PC-9 (cell line): ENCODE measurements around the gene SAFB2. TPM values are rescaled to one million over a fixed set of nuclear protein-coding genes. Genes with fewer than 3 reads are reported as not detected.

Source experiments
- BruUV-seq: library from RNA; stranded (reverse); fragments of 400-500 nt; replicated peaks from 2 replicates; lab custom pipeline; 2021; lab: Mats Ljungman, UMichigan
- CTCF ChIA-PET: fragments of 300-600 bp; sonication (Branson Sonifier 250); formaldehyde crosslinking; loops from one replicate; lab custom pipeline; 2022; ENCODE audit warnings: antibody characterized with exemption; lab: Charles Lee
- POLR2A ChIA-PET: fragments of 300-600 bp; sonication (Branson Sonifier 250); formaldehyde crosslinking; loops from one replicate; lab custom pipeline; 2022; ENCODE audit warnings: antibody characterized with exemption; ENCODE audit not compliant: unreplicated experiment; lab: Charles Lee
- DNase-seq, 2 experiments: peaks; one replicate each; pipeline versions ENCODE4 v3.0.0 to v3.0.0-alpha.2; 2015 to 2022; ENCODE audit warnings: mixed read lengths in 1 of 2
- H2AFZ ChIP-seq: fragments of 200-600 bp; sonication (generic); 2 replicates; pipeline ENCODE4 v1.8.1; 2017; ENCODE audit warnings: antibody characterized with exemption
- H3F3A ChIP-seq: fragments of 200-600 bp; sonication (generic); 2 replicates; pipeline ENCODE4 v1.8.1; 2017; ENCODE audit warnings: antibody characterized with exemption, mild to moderate bottlenecking, low read depth; ENCODE audit not compliant: insufficient read depth
- H3K27ac ChIP-seq: fragments of 200-600 bp; sonication (generic); 2 replicates; pipeline ENCODE4 v1.6.1; 2016; ENCODE audit warnings: mixed run types
- H3K27me3 ChIP-seq: fragments of 200-600 bp; sonication (generic); 2 replicates; pipeline ENCODE4 v1.6.1; 2016; ENCODE audit warnings: low read depth, mixed run types; ENCODE audit not compliant: insufficient read depth
- H3K36me3 ChIP-seq: fragments of 200-600 bp; sonication (generic); 2 replicates; pipeline ENCODE4 v1.6.1; 2016; ENCODE audit warnings: low read depth, mixed run types
- H3K4me1 ChIP-seq: fragments of 200-600 bp; sonication (generic); replicated peaks from 2 replicates; pipeline ENCODE4 v1.6.1; 2016; ENCODE audit warnings: mixed run types; ENCODE audit not compliant: insufficient read depth
- H3K4me2 ChIP-seq: fragments of 200-600 bp; sonication (generic); 2 replicates; pipeline ENCODE4 v1.6.1; 2017; ENCODE audit warnings: mixed run types
- H3K4me3 ChIP-seq: fragments of 200-600 bp; sonication (generic); 2 replicates; pipeline ENCODE4 v1.6.1; 2016; ENCODE audit warnings: mixed run types
- H3K79me2 ChIP-seq: fragments of 200-600 bp; sonication (generic); 2 replicates; pipeline ENCODE4 v1.6.1; 2017; ENCODE audit warnings: low read depth, mixed run types
- H3K9me2 ChIP-seq: fragments of 200-600 bp; sonication (generic); 2 replicates; pipeline ENCODE4 v1.8.1; 2017; ENCODE audit warnings: mild to moderate bottlenecking; ENCODE audit not compliant: insufficient read depth
- H3K9me3 ChIP-seq: fragments of 200-600 bp; sonication (generic); 2 replicates; pipeline ENCODE4 v1.8.1; 2016; ENCODE audit warnings: low read depth; ENCODE audit not compliant: insufficient read depth
- H4K20me1 ChIP-seq: fragments of 200-600 bp; sonication (generic); 2 replicates; pipeline ENCODE4 v1.8.1; 2017; ENCODE audit not compliant: insufficient read depth
- EZH2 ChIP-seq: fragments of 200-600 bp; sonication (generic); IDR thresholded peaks from 2 replicates; pipeline ENCODE4 v1.8.0; 2017; ENCODE audit warnings: antibody characterized with exemption, low read depth
- intact Hi-C: fragments of 100-400 bp; cut with micrococcal nuclease; formaldehyde crosslinking; loops from one replicate; pipeline ENCODE4 v1.10.0; 2022; ENCODE audit not compliant: unreplicated experiment
- total RNA-seq: library from RNA; stranded (reverse); gene quantifications from 2 replicates; pipeline ENCODE4 v1.2.3, GENCODE V29; 2021
- TF ChIP-seq, protein P1 (sequence below): fragments of 200-600 bp; sonication (generic); conservative IDR thresholded peaks from 2 replicates; pipeline ENCODE4 v1.6.1; 2017; ENCODE audit warnings: mixed run types, antibody characterized with exemption, mild to moderate bottlenecking, moderate library complexity

The SAFB2 gene
- total RNA-seq, 1 experiment from 2014 or later: 43.1 TPM

DNA sequence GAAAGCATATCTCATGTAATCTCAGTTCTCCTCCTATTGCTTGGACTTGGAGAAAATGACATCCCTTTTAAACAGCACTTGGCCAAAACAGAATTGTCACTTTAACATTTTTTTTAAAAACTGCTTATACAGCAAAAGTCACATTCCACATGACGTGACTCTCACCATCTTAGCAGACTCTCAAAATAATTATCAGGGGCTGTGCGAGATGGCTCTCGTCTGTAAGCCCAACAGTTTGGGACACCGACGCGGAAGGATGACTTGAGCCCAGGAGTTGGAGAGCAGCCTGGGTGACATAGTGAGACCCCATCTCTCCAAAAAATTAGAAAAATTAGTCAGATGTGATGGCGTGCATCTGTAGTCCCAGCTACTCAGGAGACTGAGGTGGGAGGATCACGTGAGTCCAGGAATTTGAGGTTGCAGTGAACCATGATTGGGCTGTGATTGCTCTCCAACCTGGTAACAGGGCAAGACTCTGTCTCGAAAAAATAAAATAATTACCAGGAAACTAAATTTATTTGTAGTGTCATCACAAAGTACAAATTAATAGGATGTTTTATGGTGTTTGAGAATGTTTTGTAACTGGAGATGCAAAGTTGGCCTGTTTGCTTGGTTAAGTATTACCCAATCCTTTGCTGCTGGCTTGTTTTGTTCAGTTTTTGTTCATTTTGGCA, 9.1 kb upstream of the SAFB2 start:
- intact Hi-C loops: no loop called here
- H3K4me3 ChIP-seq: no peak overlapping the region
- H3K36me3 ChIP-seq: no peaks in the 10 kb centered on the region; the same call in 1 of the 2 replicates
- peaks cover 96% of the 10 kb centered on the region for H3K79me2 ChIP-seq
- BruUV-seq: no TSS peak
- no peak overlapping the region for H3K4me2 ChIP-seq
- ChIA-PET CTCF (no interaction called here), POLR2A (no interaction called here)
- no peaks in the 10 kb centered on the region for H3F3A ChIP-seq
- no peaks in the 10 kb centered on the region for H3K27me3 ChIP-seq
- H3K27ac ChIP-seq: no peak overlapping the region
- H3K4me1 ChIP-seq: no peaks in the 10 kb centered on the region
- H2AFZ ChIP-seq: no peak overlapping the region
- no peaks in the 10 kb centered on the region for H3K9me3 ChIP-seq
- DNase-seq: no peak
- peaks cover 84% of the 10 kb centered on the region for H4K20me1 ChIP-seq
- H3K9me2 ChIP-seq: no peaks in the 10 kb centered on the region
- TF ChIP-seq, protein P1, sequence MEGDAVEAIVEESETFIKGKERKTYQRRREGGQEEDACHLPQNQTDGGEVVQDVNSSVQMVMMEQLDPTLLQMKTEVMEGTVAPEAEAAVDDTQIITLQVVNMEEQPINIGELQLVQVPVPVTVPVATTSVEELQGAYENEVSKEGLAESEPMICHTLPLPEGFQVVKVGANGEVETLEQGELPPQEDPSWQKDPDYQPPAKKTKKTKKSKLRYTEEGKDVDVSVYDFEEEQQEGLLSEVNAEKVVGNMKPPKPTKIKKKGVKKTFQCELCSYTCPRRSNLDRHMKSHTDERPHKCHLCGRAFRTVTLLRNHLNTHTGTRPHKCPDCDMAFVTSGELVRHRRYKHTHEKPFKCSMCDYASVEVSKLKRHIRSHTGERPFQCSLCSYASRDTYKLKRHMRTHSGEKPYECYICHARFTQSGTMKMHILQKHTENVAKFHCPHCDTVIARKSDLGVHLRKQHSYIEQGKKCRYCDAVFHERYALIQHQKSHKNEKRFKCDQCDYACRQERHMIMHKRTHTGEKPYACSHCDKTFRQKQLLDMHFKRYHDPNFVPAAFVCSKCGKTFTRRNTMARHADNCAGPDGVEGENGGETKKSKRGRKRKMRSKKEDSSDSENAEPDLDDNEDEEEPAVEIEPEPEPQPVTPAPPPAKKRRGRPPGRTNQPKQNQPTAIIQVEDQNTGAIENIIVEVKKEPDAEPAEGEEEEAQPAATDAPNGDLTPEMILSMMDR: no peak
- no peak for TF ChIP-seq EZH2

DNA sequence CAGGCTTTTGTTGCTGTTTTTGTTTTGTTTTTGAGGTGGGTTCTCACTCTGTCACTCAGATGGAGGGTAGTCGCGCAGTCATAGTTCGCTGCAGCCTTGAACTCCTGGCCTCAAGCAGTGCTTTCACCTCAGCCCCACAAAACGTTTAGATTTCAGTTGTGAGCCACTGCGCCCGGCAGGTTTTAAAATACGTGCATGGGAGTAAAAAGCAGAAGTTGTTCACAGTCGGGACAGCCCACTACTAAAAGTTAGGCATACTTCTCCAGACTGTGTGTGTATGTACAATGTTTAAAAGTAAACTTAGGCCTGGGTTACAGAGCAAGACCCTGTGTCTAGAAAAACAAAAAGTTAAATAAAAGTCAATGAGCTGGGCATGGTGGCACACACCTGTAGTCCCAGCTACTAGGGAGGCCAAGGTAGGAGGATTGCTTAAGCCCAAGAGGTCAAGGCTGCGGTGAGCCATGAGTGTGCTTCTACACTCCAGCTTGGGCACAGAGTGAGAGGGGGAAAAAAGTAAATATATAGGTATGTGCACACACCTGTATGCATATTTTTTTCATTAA, 6.4 kb upstream of the SAFB2 start:
- ChIA-PET POLR2A (no interaction called here), CTCF (no interaction called here)
- H3K9me3 ChIP-seq: no peaks in the 10 kb centered on the region
- no TSS peak for BruUV-seq
- no peak overlapping the region for H3K4me2 ChIP-seq
- TF ChIP-seq EZH2: no peak
- TF ChIP-seq, protein P1: no peak
- no peak for DNase-seq
- no peak overlapping the region for H2AFZ ChIP-seq
- no peak overlapping the region for H3K27ac ChIP-seq
- peaks cover 13% of the 10 kb centered on the region for H3K36me3 ChIP-seq
- H3K79me2 ChIP-seq: peaks cover 96% of the 10 kb centered on the region
- H3K27me3 ChIP-seq: no peaks in the 10 kb centered on the region
- peaks cover 10% of the 10 kb centered on the region for H3K4me1 ChIP-seq
- H3F3A ChIP-seq: no peaks in the 10 kb centered on the region; the same call in 1 of the 2 replicates
- intact Hi-C loops: no loop called here
- H3K4me3 ChIP-seq: no peak overlapping the region
- peaks cover 77% of the 10 kb centered on the region for H4K20me1 ChIP-seq
- no peaks in the 10 kb centered on the region for H3K9me2 ChIP-seq

DNA sequence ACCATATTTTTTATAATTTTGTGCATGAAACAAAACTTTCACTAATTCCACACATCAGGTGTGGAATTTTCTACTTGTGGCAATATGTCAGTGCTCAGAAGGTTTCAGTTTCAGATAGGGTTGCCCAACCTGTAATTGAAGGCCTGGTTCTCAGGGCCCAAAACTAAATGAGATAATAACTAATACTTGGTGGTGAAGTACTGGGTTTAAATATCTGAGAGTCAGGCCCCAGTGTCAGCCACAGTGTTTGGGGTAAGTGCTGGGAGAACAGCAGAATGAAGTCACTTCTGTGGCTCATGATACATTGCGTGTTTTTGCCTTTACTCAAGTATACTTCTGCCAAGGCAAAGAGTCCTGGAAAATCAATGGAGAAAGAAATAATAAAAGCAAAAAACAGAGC, 5.9 kb upstream of the SAFB2 start:
- intact Hi-C loops: no loop called here
- no peak for DNase-seq
- Histone ChIP-seq H2AFZ (no peak overlapping the region), H3F3A (no peaks in the 10 kb centered on the region; the same call in 1 of the 2 replicates), H3K4me3 (no peak overlapping the region), H3K79me2 (peaks cover 97% of the 10 kb centered on the region), H3K36me3 (peaks cover 13% of the 10 kb centered on the region), H3K4me1 (peaks cover 10% of the 10 kb centered on the region), H3K27ac (no peak overlapping the region), H3K9me2 (no peaks in the 10 kb centered on the region), H3K4me2 (no peak overlapping the region), H3K27me3 (no peaks in the 10 kb centered on the region), H3K9me3 (no peaks in the 10 kb centered on the region), H4K20me1 (peaks cover 72% of the 10 kb centered on the region)
- BruUV-seq: no TSS peak
- TF ChIP-seq EZH2: no peak
- TF ChIP-seq, protein P1: no peak
- ChIA-PET CTCF (no interaction called here), POLR2A (no interaction called here)
